ENCODE results near the gene RNF223.

Gene RNF223

DNA sequence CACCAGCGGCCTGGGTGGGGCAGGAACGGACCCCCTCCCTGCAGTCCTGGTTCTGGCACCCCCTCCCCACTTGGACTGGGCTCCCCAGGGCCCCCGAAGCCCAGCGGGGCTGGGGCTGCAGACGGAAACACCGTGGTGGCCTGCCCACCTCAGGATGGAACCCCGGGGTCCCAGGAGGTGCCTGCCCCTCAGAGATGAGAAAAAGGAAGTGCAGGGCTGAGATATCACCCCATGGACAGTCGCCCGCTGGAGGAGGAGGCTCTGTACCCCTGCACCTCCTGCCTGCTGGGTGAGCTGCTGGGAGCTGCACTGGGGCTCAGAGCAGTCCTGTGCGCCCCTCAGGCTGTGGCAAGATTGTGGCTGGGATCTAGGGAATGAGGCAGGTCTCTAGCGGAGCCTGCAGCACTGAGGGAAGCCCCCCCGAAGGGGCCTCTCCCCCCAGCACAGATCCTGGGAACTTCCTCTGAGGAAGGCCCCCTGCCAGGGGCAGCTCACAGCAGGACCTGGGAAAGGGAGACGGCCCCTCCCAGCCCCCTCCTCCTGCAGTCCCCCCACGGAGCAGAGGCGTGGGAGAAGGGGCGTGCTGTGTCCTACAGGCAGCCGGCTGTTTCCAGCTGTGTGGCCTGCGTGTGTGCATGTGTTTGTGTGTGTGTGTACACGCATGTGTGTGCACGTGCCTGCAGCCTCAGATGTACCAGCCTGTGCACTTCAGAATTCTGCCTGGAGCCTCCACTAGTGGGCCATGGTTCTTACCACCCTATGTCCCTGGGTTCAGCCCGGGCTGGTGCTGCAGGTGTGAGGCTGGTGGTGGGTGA lies 47.3 kb downstream of the RNF223 start:
- DNase-seq (ENCODE audit: low read depth): no peak

- no peak for DNase-seq (ENCODE audit: low read depth)
Observed at GRCh38 chr1:1025730-1026129, 48.4 kb downstream of the RNF223 start.

- no peak for DNase-seq (ENCODE audit: low read depth)
Observed at GRCh38 chr1:1024771-1025699, 49.1 kb downstream of the RNF223 start.

DNA sequence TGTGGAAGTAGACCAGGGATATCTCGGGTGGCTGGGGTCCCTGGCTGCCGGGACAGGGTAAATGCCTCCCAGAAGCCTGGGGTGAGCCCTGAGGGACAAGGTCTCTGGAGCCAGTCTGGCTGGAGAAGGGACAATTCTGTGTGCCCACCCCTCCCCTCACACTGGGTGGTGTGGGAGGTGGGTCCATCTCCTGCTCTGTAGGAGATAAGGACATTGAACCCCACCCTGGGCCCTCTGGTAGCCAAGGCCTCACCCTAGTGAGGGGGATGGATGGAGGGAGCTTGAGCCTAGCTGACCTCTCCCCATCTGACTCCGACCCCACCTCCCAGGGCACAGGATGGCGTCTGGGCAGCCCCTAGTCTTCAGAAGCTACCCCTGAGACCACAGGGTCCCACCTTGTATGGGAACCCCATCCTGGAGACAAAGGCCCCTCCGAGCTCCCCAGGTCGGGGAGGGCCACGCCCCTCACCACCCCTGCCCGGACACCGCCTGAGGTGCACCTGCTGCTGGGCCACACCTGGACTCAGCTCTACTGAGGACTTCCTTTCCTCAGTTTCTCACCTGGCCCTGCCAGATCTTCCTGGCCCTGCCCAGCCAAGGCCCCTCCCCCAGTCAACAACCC lies 49.8 kb downstream of the RNF223 start:
- no peak for DNase-seq (ENCODE audit: low read depth)

DNA sequence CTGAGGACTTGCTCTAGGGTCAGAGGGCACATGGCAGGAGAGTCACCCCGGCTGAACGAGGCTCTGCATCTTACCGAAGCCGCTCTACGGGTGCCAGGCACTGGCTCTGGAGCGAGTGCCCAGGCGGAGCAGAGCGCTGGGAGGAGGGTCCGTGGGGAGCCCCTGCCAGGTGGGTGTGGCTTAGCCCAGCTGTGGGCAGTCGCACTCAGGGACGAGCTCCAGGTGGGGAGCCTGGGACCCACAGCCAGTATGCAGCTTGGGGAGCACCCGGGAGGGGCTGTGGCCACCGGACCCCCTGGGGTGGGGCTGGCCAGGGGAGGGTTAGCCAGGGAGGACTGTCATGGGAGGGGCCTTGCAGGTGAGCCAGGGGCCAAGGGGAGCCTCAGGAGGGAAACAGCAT lies 50.4 kb downstream of the RNF223 start:
- no peak for DNase-seq (ENCODE audit: low read depth)

GRCh38 chr1:1022302-1023009 lies 51.6 kb downstream of the RNF223 start:
- DNase-seq (ENCODE audit: low read depth): no peak

DNA sequence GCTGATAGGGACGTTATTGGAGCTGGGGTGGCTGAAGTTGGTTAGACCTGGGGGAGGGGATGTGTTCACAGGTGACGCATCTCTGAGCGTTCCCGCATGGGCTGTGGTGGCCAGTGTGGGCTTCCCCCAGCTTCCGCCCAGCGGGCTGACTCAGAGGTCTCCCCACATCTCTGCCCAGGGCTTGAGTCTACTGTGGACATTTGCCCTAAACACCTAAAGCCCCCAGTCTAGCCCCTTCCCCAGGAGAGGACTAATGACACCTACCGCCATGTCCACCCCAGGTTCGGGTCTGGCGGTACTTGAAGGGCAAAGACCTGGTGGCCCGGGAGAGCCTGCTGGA lies 52.2 kb downstream of the RNF223 start:
- DNase-seq (ENCODE audit: low read depth): no peak

GRCh38 chr1:1021010-1021919 lies 52.8 kb downstream of the RNF223 start:
- no peak for DNase-seq (ENCODE audit: low read depth)
